ENCODE results near the gene DDTL. TPM values are rescaled to one million over a fixed set of nuclear protein-coding genes. Genes with fewer than 3 reads are reported as not detected.
A peak's percentile ranks its signal among the peaks of the same experiment; 100 is the strongest.
"Not testable (repeated sequence)": the region's sequence is repeated elsewhere in the genome, so short reads cannot be mapped to it uniquely, and the experiment has no call there.

DDTL gene
- polyA plus RNA-seq, 1 donor: 11.6 TPM

DNA sequence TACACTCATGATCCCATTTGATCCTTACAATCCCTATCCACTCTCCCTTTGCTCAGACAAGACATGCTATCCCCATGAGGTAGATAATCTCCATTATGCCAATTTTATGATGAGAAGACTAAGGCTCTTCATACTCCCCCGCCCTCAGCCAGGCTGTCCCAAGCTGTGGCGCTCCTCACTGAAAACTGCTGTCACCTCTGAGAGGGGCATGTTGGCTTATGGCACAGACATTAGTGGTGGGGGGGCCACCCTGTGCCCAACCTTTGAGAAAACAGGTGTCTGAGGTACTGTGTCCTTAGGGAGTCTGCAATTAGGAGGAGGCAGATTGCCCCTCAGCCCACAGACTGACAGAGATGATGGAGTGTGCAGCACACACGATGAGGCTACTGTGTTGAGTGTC is 2.4 kb downstream of the DDTL start:
- no peak for DNase-seq

DNA sequence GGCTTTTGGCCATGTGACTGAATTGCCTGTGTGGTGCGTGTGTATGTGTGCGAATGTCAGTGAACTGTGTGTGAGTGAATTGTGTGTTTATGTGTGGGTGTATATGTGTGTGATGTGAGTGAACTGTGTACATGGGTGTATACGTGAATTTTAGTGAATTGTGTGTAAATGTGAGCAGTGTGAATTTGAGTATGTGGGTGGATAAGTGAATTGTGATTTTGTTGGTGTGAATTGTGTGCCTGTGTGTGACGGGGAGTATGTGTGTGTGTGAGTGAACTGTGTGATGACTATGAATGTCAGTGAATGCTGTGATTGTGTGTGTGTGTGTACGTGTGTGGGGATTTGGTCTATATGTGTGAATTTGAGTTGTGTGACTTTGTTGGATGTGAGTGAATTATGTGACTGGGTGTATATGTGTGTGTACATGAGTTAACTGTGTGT is 3.5 kb downstream of the DDTL start:
- no peak for DNase-seq

DNA sequence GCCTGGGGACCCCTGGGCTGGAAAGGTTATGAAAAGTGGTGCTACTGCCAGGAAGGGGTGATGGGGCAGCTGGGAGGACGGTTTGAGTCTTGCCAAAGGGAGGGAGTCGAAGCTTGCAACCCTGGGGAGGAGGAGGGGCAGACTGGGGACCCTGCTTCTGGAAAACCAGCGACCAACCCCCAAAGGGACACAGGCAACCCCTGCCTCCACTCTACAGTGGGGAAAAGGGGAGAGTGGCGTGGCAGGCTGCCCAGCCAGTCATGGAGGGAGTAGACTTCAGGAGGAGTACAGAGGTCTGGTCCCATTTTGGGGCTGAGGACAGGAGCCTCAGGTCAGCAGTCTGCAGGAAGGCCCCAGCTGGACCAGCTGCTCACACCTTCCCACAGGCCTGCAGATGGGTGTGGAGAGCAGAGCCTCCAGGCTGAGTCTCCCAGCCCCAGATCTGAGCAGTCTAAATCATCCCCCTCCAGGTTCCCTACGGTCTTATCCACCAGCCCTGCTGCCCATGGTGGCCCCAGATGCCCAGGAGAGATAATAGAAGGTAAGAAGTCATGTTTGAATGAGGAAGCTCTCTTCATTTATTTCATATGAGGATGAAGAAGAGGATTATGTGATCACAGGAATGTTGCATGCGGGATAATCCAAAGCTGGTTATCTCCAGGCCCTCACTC is 4.3 kb downstream of the DDTL start:
- DNase-seq: no peak

DNA sequence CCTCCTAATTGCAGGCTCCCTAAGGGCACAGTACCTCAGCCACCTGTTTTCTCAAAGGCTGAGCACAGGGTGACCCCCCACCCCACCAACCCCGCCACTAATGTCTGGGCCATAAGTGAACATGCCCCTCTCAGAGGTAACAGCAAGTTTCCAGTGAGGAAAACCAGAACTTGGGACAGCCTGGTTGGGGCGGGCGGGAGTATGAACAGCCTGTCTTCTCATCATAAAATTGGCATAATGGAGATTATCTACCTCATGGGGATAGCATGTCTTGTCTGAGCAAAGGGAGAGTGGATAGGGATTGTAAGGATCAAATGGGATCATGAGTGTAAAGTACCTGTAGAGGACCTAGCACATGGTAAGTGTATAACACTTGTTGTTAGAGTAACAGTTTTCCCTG is 5.2 kb downstream of the DDTL start:
- DNase-seq: not testable (repeated sequence)

DNA sequence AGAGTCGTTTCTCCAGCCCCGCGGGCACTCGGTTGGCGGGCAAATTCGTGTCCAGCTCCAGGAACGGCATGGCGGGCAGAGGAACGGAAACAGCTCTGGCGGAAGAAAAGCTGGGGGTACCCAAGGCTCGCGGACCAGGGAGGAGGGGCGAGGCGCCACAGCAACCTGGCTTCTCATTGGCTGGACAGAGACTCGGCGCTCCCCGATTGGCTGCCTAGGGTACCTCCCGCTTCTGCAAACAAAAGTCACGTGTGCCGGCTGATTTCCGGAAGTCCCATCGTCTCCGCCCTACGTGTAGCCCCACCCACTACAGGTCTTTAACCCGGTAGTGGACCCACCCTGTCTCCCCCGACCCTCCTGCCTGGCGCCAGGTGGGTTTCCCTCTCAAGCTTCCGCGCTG is 7.7 kb downstream of the DDTL start, which contains the start of gene DDT:
Gene DDT, minus strand, starts transcription at position 97 of the 400 bp plus-strand sequence. Its CDS starts 27 bp downstream, at position 70.
- DNase-seq: not testable (repeated sequence)

DNA sequence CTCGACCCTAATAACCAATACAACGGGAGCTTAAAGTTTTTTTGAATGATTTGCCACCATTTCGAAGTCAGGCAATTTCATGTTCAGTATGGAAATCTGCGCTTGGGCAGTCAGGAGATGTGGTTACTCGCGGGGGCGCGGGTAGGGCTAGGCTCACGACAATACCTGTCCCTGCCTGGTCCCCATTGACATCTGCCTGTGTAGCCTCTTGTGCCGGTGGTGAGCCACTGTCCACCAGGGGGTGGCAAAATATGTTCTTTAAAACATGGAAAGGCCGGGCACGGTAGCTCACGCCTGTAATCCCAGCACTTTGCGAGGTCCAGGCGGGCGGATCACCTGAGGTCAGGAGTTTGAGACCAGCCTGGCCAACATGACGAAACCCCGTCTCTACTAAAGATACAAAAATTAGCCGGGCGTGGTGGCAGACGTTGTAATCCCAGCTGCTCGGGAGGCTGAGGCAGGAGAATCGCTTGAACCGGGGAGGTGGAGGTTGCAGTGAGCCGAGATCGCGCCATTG is 8.2 kb downstream of the DDTL start:
- not testable (repeated sequence) for DNase-seq

DNA sequence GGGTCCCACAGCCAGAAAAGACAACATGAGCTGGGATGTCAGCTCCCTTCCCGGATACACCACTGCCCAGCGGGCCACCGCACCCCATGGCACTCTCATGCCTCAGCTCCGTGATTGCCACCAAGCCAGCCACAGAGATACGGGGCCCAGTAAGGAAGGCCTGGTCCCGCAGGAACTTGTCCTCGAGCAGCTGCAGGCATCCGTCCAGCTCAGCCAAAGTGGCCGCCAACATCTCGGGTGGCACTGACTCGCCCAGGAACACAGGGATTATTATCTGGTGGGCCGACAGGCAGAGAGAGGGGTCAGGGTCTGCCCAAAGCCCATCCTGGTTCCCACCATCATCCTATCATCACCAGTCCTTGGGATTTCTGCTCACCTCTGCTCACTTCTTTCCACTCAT is 10.6 kb downstream of the DDTL start:
- not testable (repeated sequence) for DNase-seq

DNA sequence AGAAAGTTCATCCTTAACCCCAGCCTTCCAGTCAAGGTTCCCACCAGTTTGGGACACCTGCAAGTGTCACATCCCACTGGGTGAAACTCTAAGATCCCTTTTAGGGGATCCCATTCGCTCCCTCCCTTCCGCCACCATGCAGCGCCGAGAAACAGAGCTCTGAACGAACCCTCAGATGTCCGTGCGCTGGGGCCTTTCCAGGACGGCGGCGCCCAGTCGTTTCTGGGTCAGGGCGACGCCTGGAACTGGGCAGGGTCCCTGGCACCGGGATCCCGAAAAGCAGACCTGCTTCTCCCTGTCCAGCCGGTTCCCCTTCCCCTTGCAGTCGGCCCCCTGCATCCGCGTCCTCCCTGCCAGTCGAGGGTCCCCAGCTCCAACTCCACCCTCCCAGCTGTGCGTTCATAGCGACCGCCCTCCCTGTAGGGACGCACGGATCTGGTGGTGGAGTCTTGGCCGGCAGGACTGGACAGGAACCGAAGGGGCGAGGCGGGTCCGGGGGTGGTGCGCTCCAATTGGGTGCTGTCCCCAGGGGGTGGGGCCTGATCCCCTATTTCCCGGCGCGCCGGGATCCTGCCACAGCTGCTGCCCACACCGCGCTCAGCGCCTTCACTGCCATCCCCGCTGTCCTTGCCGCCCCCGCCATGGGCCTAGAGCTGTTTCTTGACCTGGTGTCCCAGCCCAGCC is 13.0 kb downstream of the DDTL start, which contains the start of gene GSTT2:
Gene GSTT2, plus strand, starts transcription at position 578 of the 684 bp plus-strand sequence.
- DNase-seq: not testable (repeated sequence)

DNA sequence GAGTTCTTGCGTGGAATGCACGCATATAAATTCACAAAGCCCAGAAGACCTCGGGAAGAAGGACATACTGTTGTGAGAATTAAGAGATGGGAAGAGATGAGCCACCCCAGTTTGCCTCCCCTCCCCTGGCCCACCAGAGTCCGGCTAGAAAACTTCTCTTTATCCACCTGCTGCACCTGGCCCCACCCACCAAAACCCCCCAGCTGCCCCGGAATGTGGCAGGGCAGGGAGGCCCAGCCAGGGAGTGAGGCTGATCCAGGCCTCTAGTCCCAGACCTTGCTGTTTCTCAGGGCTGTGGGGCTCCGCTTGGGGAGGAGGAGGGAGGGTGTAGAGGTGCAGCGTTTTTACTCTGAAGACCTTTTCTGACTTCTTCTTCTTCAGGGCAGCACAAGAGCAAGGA is 13.9 kb downstream of the DDTL start:
- not testable (repeated sequence) for DNase-seq

DNA sequence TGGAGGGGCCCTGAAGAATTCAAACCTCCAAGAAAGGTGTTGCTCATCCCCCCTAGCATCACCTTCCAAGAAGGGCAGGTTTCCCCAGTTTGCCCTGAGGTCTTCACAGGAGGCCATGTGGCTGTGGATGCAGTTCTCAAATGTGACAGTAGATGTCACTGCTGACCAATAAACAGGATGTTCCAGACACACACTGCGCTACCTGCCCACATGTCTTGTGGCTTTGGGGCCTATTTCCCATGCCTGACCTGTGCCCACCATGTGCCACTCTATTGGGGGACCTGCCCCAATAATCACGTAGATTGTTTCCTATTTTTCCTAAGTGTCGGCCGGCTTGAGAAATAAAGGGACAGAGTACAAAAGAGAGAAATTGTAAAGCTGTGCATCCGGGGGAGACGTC is 17.7 kb downstream of the DDTL start:
- DNase-seq: peak; percentile 21

DNA sequence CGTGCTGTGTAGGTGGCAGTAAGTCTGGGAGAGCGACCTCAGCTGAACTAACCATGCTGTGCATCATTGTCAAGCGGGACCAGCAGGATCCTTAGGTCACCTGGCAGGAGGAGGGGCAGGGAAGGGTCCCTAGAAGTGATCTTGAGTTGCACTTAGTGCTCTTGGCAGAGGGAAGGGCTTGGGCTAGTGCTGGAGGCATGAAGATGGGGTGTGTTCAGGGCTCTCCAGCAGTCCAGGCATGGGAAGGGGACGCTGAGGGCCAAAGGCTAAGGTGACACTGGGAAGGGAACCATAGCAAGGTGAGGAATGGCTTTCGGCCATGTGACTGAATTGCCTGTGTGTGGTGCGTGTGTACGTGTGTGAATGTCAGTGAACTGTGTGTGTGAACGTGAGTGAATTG is 19.4 kb downstream of the DDTL start:
- not testable (repeated sequence) for DNase-seq

DNA sequence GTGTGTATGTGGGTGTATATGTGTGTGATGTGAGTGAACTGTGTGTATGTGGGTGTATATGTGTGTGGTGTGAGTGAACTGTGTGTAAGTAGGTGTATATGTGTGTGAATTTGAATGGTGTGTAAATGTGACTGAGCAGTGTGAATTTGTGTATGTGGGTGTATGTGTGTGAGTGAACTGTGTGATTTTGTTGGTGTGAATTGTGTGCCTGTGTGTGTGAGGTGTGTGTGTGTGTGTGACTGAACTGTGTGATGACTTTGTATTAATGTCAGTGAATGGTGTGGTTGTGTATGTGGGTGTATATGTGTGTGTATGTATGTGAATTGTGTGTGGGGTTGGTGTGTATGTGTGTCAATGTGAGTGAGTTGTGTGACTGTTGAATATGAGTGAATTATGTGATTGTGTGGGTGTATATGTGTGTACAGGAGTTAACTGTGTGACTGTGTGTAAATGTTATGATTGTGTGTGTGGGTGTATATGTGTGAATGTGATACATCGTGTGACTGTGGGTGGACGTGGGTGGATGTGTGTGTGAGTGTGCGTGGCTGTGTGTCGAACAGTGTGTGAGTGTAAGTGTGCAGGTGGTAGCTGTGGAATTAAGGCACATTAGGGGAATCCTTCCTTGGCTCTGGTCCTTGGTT is 20.0 kb downstream of the DDTL start:
- DNase-seq: not testable (repeated sequence)

DNA sequence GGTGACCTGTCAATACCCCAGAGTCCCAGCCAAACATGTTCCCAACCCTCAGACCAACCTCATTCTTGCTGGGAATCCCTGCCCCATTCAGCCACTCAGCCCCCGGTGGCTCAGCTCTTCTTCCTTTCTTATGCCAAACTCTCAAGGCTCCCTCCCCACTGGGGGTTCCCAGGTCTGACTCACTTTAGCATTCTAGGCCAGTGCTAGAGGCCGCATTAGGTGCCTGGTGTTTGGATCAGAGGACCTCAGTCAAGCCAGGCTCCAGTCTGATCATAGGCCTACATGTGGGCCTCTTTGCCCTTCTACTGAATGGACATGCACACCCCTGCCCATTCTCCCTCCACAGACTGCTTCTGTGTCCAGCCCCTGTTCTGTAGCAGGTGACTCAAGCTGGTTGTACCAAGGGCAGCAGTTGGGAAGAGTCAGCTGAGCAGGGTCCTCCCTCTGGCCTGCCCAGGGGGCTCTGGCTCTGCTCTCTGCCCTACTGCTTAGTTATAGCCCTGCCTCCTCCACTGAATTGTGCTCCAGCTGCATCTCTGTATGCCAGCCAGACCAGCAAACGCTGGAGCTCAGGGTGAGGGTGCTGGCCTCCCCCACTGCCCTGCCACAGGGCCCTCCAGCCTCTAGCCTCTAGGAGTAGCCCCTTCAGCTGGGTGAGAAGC is 23.0 kb downstream of the DDTL start:
- DNase-seq: not testable (repeated sequence)

DNA sequence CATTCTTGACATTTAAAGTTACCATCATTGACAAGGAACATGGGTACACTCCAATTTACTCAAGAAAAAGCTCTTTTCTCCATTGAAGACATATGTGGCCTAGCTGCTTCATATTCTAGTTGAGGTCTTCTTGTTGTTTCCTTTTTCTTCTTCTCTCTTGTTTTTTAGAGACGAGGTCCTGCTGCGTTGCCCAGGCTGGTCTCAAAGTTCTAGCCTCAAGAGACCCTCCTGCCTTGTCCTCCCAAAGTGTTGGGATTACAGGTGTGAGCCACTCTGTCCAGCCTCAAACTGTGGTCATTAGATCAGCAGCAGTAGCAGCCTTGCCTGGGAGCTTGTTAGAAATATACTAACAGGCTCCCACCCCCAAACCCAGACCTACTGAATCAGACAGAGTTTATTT is 26.4 kb downstream of the DDTL start:
- DNase-seq: not testable (repeated sequence)

DNA sequence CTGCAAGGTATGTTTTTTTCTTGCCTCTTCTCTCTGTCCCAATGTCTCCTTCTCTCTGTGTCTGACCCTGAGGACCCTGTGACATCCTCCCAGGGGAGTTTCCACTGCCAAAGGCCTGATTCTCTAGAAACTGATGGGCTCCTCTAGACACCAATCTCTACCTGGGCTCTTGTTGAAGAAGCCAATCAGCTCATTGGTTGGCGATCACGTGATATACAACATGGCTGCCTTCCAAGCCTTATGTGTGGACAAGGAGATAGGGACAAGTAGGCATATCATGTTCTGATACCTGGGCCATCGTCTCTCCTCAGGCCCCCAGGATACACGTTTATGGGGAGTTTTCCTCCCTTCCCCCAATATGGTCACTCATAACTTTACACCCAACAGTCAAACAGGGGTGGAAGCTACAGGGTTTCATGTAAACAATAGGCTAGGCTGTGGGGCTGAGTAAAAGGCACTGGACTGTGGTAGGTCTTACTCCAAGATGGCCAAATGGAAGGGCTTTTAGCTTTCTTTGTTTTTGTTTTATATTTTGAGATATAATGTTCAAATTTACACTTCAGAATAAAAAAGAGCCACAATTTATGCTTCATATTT is 27.0 kb downstream of the DDTL start:
- not testable (repeated sequence) for DNase-seq

DNA sequence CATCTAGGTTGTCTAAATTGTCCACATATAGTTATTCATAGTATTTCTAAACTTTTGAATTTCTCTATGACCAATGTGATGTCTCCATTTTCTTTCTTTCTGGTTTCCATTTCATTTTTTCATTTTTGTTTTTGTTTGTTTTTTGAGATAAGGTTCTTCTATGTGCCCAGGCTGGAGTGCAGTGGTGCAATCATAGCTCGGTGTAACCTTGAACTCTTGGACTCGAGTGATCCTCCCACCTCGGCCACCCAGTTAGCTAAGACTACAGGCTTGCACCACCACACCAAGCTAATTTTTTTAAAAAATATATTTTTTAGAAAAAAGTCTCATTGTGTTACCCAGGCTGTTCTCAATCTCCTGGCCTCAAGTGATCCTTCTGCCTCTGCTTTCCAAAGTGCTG is 30.4 kb downstream of the DDTL start:
- DNase-seq: no peak

DNA sequence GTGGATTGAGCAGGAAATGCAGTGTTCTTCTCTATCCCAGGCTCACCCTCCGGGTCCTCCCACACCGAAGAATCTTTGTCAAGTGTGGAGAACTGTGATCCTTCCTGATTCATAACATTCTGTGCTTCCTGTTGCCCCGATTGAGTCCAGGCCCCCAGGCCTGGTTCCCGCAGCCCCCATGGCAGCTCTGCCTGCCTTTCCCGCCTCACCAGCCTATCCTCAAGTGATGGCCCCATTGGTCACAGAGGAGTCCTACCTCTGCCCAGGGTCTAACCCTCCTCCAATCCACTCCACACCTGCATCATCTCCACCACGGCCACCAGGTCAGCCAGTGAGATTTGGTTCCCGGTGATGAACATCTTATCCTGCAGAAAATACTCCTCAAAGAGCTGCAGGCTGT is 33.1 kb downstream of the DDTL start:
- not testable (repeated sequence) for DNase-seq

DNA sequence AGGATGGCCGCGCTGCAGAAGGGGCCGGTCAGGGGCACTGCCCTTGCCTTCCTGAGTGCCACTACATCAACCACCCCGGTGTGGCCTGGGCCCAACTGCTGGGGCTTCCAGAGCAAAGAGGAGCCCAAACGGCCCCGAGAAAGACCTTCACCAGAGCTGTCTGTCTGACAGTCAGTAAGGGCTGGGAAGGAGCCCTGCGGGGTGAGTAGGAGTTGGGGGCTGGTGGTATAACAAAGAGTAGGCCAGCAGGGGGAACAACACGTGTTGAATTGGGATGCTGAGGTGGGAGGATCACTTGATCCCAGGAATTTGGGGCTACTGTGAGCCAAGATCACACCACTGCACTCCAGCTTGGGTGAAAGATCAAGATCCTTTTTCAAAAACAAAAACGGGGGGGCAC is 34.6 kb downstream of the DDTL start:
- DNase-seq: no peak

DNA sequence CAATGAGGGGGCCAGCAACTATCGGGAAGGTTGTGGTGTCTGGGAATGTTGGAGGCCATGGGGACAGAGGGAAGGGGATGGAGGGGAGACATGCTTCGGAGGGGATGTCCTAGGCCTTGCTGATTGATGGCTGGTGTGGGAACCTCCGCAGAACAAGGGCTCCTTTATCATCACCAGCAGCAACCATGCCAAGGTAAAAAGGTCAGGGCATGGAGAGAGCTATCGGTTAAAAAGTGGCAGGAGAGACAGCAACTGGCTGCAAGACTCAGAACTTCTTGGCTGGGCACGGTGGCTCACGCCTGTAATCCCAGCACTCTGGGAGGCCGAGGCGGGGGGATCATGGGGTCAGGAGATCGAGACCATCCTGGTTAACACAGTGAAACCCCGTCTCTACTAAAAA is 35.6 kb downstream of the DDTL start:
- no peak for DNase-seq

DNA sequence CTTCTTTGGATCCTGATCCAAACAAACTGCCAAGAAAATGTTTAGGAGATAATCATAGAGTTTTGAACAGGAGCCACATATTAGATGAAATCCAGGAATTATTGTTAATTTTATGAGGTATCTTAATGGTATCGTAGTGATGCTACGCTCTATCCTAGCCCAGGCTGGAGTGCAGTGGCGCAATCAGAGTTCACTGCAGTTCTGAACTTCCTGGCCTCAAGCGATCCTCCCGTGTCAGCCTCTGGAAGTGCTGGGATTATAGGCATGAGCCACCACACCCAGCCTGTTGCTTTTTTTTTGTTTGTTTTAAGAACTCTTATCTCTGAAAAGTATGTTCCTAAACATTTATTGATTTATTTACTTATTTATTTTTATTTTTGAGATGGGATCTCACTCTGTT is 36.2 kb downstream of the DDTL start:
- no peak for DNase-seq

DNA sequence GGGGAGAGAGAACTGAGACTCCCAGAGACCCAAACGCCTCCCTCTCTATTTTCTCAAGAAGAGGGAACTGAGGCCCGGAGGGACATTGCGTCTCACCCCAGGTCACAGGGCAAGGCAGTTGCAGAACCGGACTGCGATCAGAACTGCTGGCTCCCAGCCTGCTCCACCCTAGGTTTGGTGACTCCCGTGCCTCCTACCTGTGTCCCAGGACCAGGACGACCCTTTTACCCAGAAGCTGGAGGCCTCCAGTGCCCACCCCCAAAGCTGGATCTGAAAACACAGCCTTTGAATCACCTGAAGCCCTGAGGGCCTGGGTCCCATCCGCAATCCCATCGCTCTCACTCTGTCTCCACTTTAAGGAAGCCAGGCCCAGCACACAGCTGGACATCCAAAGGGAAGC is 37.2 kb downstream of the DDTL start:
- DNase-seq: no peak

DNA sequence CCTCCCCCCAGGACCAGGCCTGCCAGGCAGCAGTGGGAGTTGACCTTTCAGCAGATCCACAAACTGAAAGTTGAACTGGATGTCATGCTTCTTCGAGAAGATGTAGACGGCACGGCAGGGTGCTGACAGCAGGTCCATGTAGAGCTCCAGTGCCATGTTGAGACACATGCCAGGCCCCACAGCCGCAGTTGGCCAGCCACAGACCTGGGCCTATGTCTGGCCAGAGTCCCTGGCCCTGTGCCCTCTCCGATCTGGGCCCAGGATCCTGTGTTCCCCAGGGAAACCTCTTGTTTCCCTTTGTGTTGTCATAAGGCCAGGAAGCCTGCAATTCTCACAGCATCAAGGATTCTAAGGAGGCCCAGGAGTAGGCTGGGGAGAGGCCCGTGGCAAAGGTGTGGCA is 38.5 kb downstream of the DDTL start, which contains the start of gene GSTT4:
Gene GSTT4, minus strand, starts transcription at position 253 of the 400 bp plus-strand sequence. Its CDS starts 97 bp downstream, at position 156.
- DNase-seq: no peak
